Osteoblast (primary cell): ENCODE measurements around the gene DEDD2. TPM values are rescaled to one million over a fixed set of nuclear protein-coding genes. Genes with fewer than 3 reads are reported as not detected.
A peak's percentile ranks its signal among the peaks of the same experiment; 100 is the strongest.

Source experiments
- DNase-seq: peaks from one replicate; pipeline ENCODE4 v3.0.0; 2011; ENCODE audit warnings: low spot score, mixed read lengths; ENCODE audit not compliant: insufficient read length; ENCODE audit errors: missing footprints
- H2AFZ ChIP-seq: 2 replicates; pipeline ENCODE4 v1.6.0; 2011; ENCODE audit warnings: mild to moderate bottlenecking, low read length
- H3K27ac ChIP-seq: 2 replicates; pipeline ENCODE4 v1.5.1; 2011; ENCODE audit warnings: mild to moderate bottlenecking, low read depth, low read length, moderate library complexity
- H3K27me3 ChIP-seq: 2 replicates; pipeline ENCODE4 v1.6.0; 2012; ENCODE audit warnings: mild to moderate bottlenecking, control low read depth, inconsistent platforms, low read length, moderate library complexity; ENCODE audit not compliant: insufficient read depth
- H3K36me3 ChIP-seq: 2 replicates; pipeline ENCODE4 v1.5.1; 2011; ENCODE audit warnings: mild to moderate bottlenecking, low read length, control low read depth, moderate library complexity; ENCODE audit not compliant: insufficient read depth
- H3K4me1 ChIP-seq: 2 replicates; pipeline ENCODE4 v1.5.1; 2011; ENCODE audit warnings: mild to moderate bottlenecking, low read length, control low read depth, moderate library complexity; ENCODE audit not compliant: insufficient read depth
- H3K4me2 ChIP-seq: 2 replicates; pipeline ENCODE4 v1.6.0; 2011; ENCODE audit warnings: mild to moderate bottlenecking, low read length; ENCODE audit not compliant: insufficient read depth
- H3K4me3 ChIP-seq: fragments of 200-600 bp; sonication (generic); 3 replicates; pipeline ENCODE4 v1.5.1; 2012; ENCODE audit warnings: mild to moderate bottlenecking, low read length, inconsistent platforms; ENCODE audit not compliant: insufficient read depth
- H3K79me2 ChIP-seq: 2 replicates; pipeline ENCODE4 v1.6.0; 2012; ENCODE audit warnings: mild to moderate bottlenecking, low read length, control low read depth, inconsistent platforms; ENCODE audit not compliant: insufficient read depth
- H3K9me3 ChIP-seq: 2 replicates; pipeline ENCODE4 v1.5.1; 2011; ENCODE audit warnings: low read depth, low read length, control low read depth
- H4K20me1 ChIP-seq: 2 replicates; pipeline ENCODE4 v1.6.0; 2012; ENCODE audit warnings: mild to moderate bottlenecking, low read length, control low read depth; ENCODE audit not compliant: insufficient read depth
- total RNA-seq: library from RNA; depleted of rRNA; stranded (reverse); fragments of >200 nt; gene quantifications from 2 replicates; pipeline ENCODE4 v1.2.3, GENCODE V29; 2012
- TF ChIP-seq, protein P1 (sequence below): IDR thresholded peaks from 2 replicates; pipeline ENCODE4 v1.5.1; 2011; ENCODE audit warnings: mild to moderate bottlenecking, low read depth, low read length, moderate library complexity; ENCODE audit errors: extremely low read depth

DEDD2 gene
- total RNA-seq, 1 donor = 19.9 TPM

DNA sequence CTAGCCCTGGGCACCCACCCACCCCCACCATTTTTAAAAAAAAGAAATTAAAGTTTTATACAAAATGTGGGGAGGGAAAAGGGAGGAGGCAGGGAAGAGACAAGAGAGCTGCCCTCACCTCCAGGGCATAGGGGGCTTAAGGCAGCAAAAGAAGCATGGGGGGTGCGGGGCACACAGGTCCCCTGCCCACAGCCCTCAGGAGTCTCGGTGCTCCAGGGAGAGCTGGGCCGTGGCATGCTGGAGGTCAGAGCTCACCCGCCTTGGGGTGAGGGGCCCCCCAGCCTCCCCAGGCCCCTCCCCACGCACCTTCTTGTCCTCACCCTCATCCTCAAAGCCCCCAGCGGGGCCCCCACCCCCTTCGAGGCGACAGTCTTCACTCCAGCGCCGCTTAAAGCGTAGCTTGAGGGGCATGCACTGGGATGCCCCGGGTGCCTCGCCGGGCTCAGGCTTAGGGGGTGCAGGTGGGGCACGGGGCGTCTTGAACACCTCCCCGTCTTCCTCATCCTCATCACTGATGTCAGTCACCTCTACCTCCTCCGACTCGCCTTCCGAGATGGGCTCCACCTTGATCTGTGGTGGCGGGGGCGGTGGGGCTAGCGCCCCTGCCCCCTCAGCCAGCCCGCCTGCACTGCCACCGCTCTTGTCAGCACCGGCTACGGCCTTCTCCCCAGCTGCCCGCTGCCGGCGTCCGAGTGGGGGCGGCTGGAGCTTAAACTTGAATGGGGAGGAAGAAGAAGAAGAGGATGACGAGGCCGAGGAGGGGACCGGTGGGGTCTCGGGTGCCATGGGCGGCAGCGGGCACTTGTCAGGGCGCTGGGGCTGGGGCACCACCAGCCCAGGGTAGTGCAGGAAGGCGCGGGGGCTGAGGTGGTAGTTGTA lies 31.0 kb upstream of the DEDD2 start:
- peaks cover 64% of the 10 kb centered on the region for H3K79me2 ChIP-seq
- DNase-seq = peak; percentile 68
- peaks cover 61% of the 10 kb centered on the region for H3K4me1 ChIP-seq

DNA sequence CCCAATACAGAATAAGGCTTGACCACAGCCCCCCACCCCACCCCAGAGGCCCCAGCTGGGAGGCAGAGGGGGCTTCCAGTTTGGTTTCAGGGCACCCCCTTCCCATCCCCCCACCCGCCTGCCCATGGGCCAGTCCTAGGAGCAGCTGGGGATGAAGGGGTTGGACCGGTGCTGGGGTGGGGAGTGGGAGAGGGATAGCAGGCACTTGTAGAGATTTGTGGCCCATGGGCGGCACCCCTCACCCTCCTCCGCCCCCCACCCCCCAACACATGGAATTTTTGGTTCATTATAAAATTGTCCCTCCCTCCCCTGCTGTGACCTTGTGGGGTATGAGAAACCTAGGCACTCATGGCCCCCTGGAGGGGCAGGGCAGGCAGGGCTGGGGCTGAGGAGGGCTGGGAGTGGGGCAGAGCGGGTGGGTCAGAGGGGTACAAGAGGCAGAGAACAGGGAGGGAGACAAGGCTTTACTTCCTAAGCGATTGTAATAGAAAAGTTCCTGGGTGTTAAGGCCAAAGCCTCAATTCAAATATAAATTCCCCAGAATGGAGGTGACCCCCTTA lies 30.2 kb upstream of the DEDD2 start:
- TF ChIP-seq, protein P1, sequence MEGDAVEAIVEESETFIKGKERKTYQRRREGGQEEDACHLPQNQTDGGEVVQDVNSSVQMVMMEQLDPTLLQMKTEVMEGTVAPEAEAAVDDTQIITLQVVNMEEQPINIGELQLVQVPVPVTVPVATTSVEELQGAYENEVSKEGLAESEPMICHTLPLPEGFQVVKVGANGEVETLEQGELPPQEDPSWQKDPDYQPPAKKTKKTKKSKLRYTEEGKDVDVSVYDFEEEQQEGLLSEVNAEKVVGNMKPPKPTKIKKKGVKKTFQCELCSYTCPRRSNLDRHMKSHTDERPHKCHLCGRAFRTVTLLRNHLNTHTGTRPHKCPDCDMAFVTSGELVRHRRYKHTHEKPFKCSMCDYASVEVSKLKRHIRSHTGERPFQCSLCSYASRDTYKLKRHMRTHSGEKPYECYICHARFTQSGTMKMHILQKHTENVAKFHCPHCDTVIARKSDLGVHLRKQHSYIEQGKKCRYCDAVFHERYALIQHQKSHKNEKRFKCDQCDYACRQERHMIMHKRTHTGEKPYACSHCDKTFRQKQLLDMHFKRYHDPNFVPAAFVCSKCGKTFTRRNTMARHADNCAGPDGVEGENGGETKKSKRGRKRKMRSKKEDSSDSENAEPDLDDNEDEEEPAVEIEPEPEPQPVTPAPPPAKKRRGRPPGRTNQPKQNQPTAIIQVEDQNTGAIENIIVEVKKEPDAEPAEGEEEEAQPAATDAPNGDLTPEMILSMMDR = no peak

More for the DNA sequence above, 31.0 kb upstream of the DEDD2 start:
- H3K36me3 ChIP-seq = peaks cover 19% of the 10 kb centered on the region
- no peak overlapping the region for H3K4me3 ChIP-seq
- no peak overlapping the region for H3K27ac ChIP-seq
- no peaks in the 10 kb centered on the region for H3K9me3 ChIP-seq
- H3K4me2 ChIP-seq = no peak overlapping the region
- H4K20me1 ChIP-seq = peaks cover 29% of the 10 kb centered on the region
- H2AFZ ChIP-seq = no peak overlapping the region
- TF ChIP-seq, protein P1 = no peak
- no peaks in the 10 kb centered on the region for H3K27me3 ChIP-seq

DNA sequence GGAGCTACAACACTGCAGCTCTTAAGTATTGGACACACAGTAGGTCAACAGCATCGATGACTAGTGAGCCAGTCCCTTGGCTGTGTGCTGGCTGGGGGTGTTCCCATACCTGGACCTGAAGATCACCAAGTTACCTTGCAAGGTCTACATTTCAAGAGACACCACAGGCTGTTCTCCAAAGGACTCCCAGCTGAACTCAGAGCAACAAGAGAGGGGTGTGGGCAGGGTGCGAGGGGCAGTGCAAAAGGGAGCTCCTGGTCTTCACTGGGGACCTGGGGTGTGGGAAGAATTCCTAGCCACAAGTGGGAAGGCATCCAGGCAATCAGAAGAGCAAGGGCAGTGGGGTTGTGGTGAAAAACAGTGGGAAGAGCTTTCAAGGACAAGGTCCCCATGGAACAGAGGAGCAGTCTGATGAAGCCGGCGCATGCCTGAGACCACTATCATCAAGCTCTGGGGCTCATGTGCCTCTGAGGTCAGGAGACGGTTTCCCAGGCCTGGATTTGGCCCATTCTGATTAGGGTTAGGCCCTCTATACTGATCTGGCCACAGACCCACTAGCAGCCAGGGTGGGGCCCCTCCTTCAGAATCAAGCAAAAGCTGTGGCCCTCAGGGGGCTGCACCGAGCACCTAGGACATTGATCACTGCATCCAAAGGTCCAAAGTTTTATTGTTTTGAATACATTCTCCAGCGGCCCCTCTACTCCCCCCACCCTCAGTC lies 29.6 kb upstream of the DEDD2 start:
- peaks cover 51% of the 10 kb centered on the region for H3K4me1 ChIP-seq
- peaks cover 19% of the 10 kb centered on the region for H3K36me3 ChIP-seq
- no peak overlapping the region for H3K4me3 ChIP-seq
- H3K27me3 ChIP-seq = no peaks in the 10 kb centered on the region
- H3K79me2 ChIP-seq = peaks cover 50% of the 10 kb centered on the region
- TF ChIP-seq, protein P1 = no peak
- H3K27ac ChIP-seq = peak overlapping the region; percentile 81
- no peaks in the 10 kb centered on the region for H3K9me3 ChIP-seq
- H3K4me2 ChIP-seq = no peak overlapping the region
- H2AFZ ChIP-seq = no peak overlapping the region
- H4K20me1 ChIP-seq = peaks cover 29% of the 10 kb centered on the region
- DNase-seq = peak; percentile 97

More for the DNA sequence above, 30.2 kb upstream of the DEDD2 start:
- H3K4me3 ChIP-seq = no peak overlapping the region
- H3K4me2 ChIP-seq = no peak overlapping the region
- peaks cover 57% of the 10 kb centered on the region for H3K4me1 ChIP-seq
- H3K27me3 ChIP-seq = no peaks in the 10 kb centered on the region
- no peaks in the 10 kb centered on the region for H3K9me3 ChIP-seq
- H3K27ac ChIP-seq = peak overlapping the region; percentile 81
- peaks cover 29% of the 10 kb centered on the region for H4K20me1 ChIP-seq
- peaks cover 56% of the 10 kb centered on the region for H3K79me2 ChIP-seq
- H3K36me3 ChIP-seq = peaks cover 19% of the 10 kb centered on the region
- DNase-seq = peak; percentile 66
- H2AFZ ChIP-seq = no peak overlapping the region
